ENCODE measurements around the gene PTPRG. TPM values are rescaled to one million over a fixed set of nuclear protein-coding genes. Genes with fewer than 3 reads are reported as not detected.
A peak's percentile ranks its signal among the peaks of the same experiment; 100 is the strongest.

Gene PTPRG
- total and polyA plus RNA-seq, 2 of the 13 experiments (the other 11 are each of a cell fraction or from before 2014, with no cell fraction given), result 8.0 to 25.3 TPM

GRCh38 chr3:61537366-61537765 is 24.0 kb upstream of the PTPRG start (continued):
- TF ChIP-seq TEAD3 (CRISPR knock-in tag; optimal IDR thresholded peaks at IDR 0.05; ENCODE audit: borderline replicate concordance), result peak; percentile 25
- TF ChIP-seq PHF20 (CRISPR knock-in tag; IDR thresholded peaks at IDR 0.05), result no peak

GRCh38 chr3:61538486-61538885 is 22.9 kb upstream of the PTPRG start:
- peaks cover 14% of the 10 kb centered on the region for H3K4me1 ChIP-seq (ENCODE audit: insufficient read depth, low read length)
- H3K4me2 ChIP-seq (ENCODE audit: low read depth, low read length), result no peak overlapping the region
- H3K9ac ChIP-seq (ENCODE audit: insufficient read depth, low read depth, low read length), result no peak overlapping the region
- in situ Hi-C loops (cut with HindIII; ENCODE audit: extremely low pct_ligation_motif_present, low pct_unique_long_range_greater_than_20kb), result no loop called here
- ATAC-seq (no peak), DNase-seq (ENCODE audit: low spot score) (no peak), FAIRE-seq (no peak)
- H2AFZ ChIP-seq (ENCODE audit: low read length), result no peak overlapping the region
- WGBS (ENCODE audit: low lambda C conversion rate), result 82% methylated on average over 5 of the region's 5 CpGs
- ChIA-PET POLR2A (no interaction called here), CTCF (ENCODE audit: low intra/inter-chr PET ratio, low total read pairs) (no interaction called here)
- H3K4me3 ChIP-seq (replicated peaks in 1 of 3; ENCODE audit: insufficient read depth in 1 of 3, low read depth in 2 of 3, low read length in 3 of 3), result no peak overlapping the region
- no peaks in the 10 kb centered on the region for H3K79me2 ChIP-seq (ENCODE audit: insufficient read depth, low read length)
- H3K27ac ChIP-seq (ENCODE audit: extremely low read length, insufficient read depth, low read length), result no peak overlapping the region
- no TSS peak for BruUV-seq (replicated peaks)
- H3K36me3 ChIP-seq (replicated peaks in 1 of 2; ENCODE audit: control insufficient read depth in 1 of 2, insufficient read depth in 2 of 2, low read length in 2 of 2), result no peaks in the 10 kb centered on the region
- intact Hi-C loops (cut with micrococcal nuclease; ENCODE audit: unreplicated experiment), result no loop called here
- H3K27me3 ChIP-seq (ENCODE audit: control insufficient read depth in 1 of 2, insufficient read depth in 2 of 2, low read length in 2 of 2), result no peaks in the 10 kb centered on the region; a peak in 1 of 5 replicates
- no peaks in the 10 kb centered on the region for H4K20me1 ChIP-seq (ENCODE audit: insufficient read depth, low read length)
- no peaks in the 10 kb centered on the region for H3K9me3 ChIP-seq (ENCODE audit: low read length)
- TF ChIP-seq, protein P1, sequence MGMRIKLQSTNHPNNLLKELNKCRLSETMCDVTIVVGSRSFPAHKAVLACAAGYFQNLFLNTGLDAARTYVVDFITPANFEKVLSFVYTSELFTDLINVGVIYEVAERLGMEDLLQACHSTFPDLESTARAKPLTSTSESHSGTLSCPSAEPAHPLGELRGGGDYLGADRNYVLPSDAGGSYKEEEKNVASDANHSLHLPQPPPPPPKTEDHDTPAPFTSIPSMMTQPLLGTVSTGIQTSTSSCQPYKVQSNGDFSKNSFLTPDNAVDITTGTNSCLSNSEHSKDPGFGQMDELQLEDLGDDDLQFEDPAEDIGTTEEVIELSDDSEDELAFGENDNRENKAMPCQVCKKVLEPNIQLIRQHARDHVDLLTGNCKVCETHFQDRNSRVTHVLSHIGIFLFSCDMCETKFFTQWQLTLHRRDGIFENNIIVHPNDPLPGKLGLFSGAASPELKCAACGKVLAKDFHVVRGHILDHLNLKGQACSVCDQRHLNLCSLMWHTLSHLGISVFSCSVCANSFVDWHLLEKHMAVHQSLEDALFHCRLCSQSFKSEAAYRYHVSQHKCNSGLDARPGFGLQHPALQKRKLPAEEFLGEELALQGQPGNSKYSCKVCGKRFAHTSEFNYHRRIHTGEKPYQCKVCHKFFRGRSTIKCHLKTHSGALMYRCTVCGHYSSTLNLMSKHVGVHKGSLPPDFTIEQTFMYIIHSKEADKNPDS (CRISPR knock-in tag; IDR thresholded peaks at IDR 0.05), result no peak

- Histone ChIP-seq H3K4me1 (ENCODE audit: insufficient read depth, low read length) (peaks cover 14% of the 10 kb centered on the region), H3K27me3 (ENCODE audit: control insufficient read depth in 1 of 2, insufficient read depth in 2 of 2, low read length in 2 of 2) (no peaks in the 10 kb centered on the region; a peak in 1 of 5 replicates), H3K9me3 (ENCODE audit: low read length) (no peaks in the 10 kb centered on the region), H3K27ac (ENCODE audit: extremely low read length, insufficient read depth, low read length) (no peak overlapping the region), H4K20me1 (ENCODE audit: insufficient read depth, low read length) (no peaks in the 10 kb centered on the region), H3K79me2 (ENCODE audit: insufficient read depth, low read length) (no peaks in the 10 kb centered on the region), H3K36me3 (replicated peaks in 1 of 2; ENCODE audit: control insufficient read depth in 1 of 2, insufficient read depth in 2 of 2, low read length in 2 of 2) (no peaks in the 10 kb centered on the region), H3K4me2 (ENCODE audit: low read depth, low read length) (no peak overlapping the region), H3K4me3 (replicated peaks in 1 of 3; ENCODE audit: insufficient read depth in 1 of 3, low read depth in 2 of 3, low read length in 3 of 3) (no peak overlapping the region), H3K9ac (ENCODE audit: insufficient read depth, low read depth, low read length) (no peak overlapping the region), H2AFZ (ENCODE audit: low read length) (no peak overlapping the region)
- intact Hi-C loops (cut with micrococcal nuclease; ENCODE audit: unreplicated experiment), result no loop called here
- 47% methylated on average over 4 of the region's 4 CpGs for WGBS (ENCODE audit: low lambda C conversion rate)
- in situ Hi-C loops (cut with HindIII; ENCODE audit: extremely low pct_ligation_motif_present, low pct_unique_long_range_greater_than_20kb), result no loop called here
- BruUV-seq (replicated peaks), result no TSS peak
- no peak for ATAC-seq
- ChIA-PET CTCF (ENCODE audit: low intra/inter-chr PET ratio, low total read pairs) (no interaction called here), POLR2A (no interaction called here)
- FAIRE-seq, result no peak
- DNase-seq (ENCODE audit: low spot score), result no peak
- TF ChIP-seq, protein P2, sequence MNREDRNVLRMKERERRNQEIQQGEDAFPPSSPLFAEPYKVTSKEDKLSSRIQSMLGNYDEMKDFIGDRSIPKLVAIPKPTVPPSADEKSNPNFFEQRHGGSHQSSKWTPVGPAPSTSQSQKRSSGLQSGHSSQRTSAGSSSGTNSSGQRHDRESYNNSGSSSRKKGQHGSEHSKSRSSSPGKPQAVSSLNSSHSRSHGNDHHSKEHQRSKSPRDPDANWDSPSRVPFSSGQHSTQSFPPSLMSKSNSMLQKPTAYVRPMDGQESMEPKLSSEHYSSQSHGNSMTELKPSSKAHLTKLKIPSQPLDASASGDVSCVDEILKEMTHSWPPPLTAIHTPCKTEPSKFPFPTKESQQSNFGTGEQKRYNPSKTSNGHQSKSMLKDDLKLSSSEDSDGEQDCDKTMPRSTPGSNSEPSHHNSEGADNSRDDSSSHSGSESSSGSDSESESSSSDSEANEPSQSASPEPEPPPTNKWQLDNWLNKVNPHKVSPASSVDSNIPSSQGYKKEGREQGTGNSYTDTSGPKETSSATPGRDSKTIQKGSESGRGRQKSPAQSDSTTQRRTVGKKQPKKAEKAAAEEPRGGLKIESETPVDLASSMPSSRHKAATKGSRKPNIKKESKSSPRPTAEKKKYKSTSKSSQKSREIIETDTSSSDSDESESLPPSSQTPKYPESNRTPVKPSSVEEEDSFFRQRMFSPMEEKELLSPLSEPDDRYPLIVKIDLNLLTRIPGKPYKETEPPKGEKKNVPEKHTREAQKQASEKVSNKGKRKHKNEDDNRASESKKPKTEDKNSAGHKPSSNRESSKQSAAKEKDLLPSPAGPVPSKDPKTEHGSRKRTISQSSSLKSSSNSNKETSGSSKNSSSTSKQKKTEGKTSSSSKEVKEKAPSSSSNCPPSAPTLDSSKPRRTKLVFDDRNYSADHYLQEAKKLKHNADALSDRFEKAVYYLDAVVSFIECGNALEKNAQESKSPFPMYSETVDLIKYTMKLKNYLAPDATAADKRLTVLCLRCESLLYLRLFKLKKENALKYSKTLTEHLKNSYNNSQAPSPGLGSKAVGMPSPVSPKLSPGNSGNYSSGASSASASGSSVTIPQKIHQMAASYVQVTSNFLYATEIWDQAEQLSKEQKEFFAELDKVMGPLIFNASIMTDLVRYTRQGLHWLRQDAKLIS (CRISPR knock-in tag; IDR thresholded peaks at IDR 0.05), result no peak
Observed at GRCh38 chr3:61541694-61542093, 19.7 kb upstream of the PTPRG start.

All from HepG2 (cell line).